B cell (primary cell): ENCODE data around the gene TUBA1C. TPM values are rescaled to one million over a fixed set of nuclear protein-coding genes. Genes with fewer than 3 reads are reported as not detected.

Experiments
- ATAC-seq: fragments of 200-7000 bp; cut with Tn5 transposase; one replicate; pipeline ENCODE4 v1.10.0; 2021; ENCODE audit warnings: low read depth, mild to moderate bottlenecking, moderate number of reproducible peaks, moderate library complexity
- CTCF ChIA-PET: fragments of 350-600 bp; sonication (Branson Sonifier 250); formaldehyde crosslinking; loops from one replicate; lab custom pipeline; 2021; ENCODE audit warnings: antibody characterized with exemption, inconsistent platforms; lab: Charles Lee
- POLR2A ChIA-PET: fragments of 350-600 bp; sonication (Branson Sonifier 250); formaldehyde crosslinking; loops from one replicate; lab custom pipeline; 2021; ENCODE audit warnings: antibody characterized with exemption; lab: Charles Lee
- DNase-seq: peaks from one replicate; pipeline ENCODE4 v3.0.0; 2013
- H2AFZ ChIP-seq: 2 replicates; pipeline ENCODE4 v1.6.1; 2012; ENCODE audit warnings: mild to moderate bottlenecking, low read depth, low read length; ENCODE audit not compliant: insufficient read depth, poor library complexity, severe bottlenecking
- H3K27ac ChIP-seq, 2 donors: 1 replicate in 1 of 2; 2 replicates in 1 of 2; pipeline ENCODE4 v1.5.1; 2012 to 2013; ENCODE audit warnings: low read length in 2 of 2, mild to moderate bottlenecking in 2 of 2, moderate library complexity in 1 of 2
- H3K27me3 ChIP-seq, 4 experiments: fragments of 200-600 bp in 1 of 4; sonication (generic) in 1 of 4; replicated peaks in 1 of 4; 1 replicate in 2 of 4; 2 replicates in 2 of 4; pipeline versions ENCODE4 v1.6.1 to v1.7.0; 2013 to 2016; ENCODE audit warnings: low read length in 3 of 4, mild to moderate bottlenecking in 2 of 4, mixed read lengths in 1 of 4, moderate library complexity in 1 of 4; ENCODE audit not compliant: insufficient read depth in 4 of 4, control insufficient read depth in 3 of 4; ENCODE audit errors: control extremely low read depth in 1 of 4
- H3K36me3 ChIP-seq, 2 experiments: replicated peaks in 1 of 2; 1 replicate in 1 of 2; 2 replicates in 1 of 2; pipeline versions ENCODE4 v1.6.1 to v1.7.1; 2013; ENCODE audit warnings: low read length in 1 of 2; ENCODE audit not compliant: insufficient read depth in 2 of 2, control insufficient read depth in 1 of 2; ENCODE audit errors: control extremely low read depth in 1 of 2, extremely low read depth in 1 of 2
- H3K4me1 ChIP-seq, 2 donors: fragments of 200-600 bp in 1 of 2; sonication (generic) in 1 of 2; 1 replicate in 1 of 2; 2 replicates in 1 of 2; pipeline versions ENCODE4 v1.5.1 to v1.6.1; 2013 to 2017; ENCODE audit warnings: low read length in 2 of 2; ENCODE audit not compliant: control insufficient read depth in 2 of 2, insufficient read depth in 2 of 2
- H3K4me2 ChIP-seq: replicated peaks from 2 replicates; pipeline ENCODE3; 2012; ENCODE audit warnings: mild to moderate bottlenecking, low read depth, low read length; ENCODE audit not compliant: poor library complexity, severe bottlenecking
- H3K4me3 ChIP-seq, 5 experiments: fragments of 200-600 bp in 1 of 5; sonication (generic) in 1 of 5; 1 replicate in 3 of 5; 2 replicates in 2 of 5; pipeline versions ENCODE4 v1.5.1 to v1.7.0; 2011 to 2016; ENCODE audit warnings: low read length in 4 of 5, mild to moderate bottlenecking in 4 of 5, low read depth in 2 of 5, control low read depth in 1 of 5, moderate library complexity in 1 of 5; ENCODE audit not compliant: insufficient read depth in 1 of 5; ENCODE audit errors: control extremely low read depth in 1 of 5, extremely low read depth in 1 of 5
- H3K79me2 ChIP-seq: fragments of 200-600 bp; sonication (generic); one replicate; pipeline ENCODE4 v1.6.0; 2016; ENCODE audit warnings: low read length; ENCODE audit not compliant: control insufficient read depth, insufficient read depth
- H3K9ac ChIP-seq: fragments of 200-600 bp; sonication (generic); 2 replicates; pipeline ENCODE4 v1.6.1; 2017; ENCODE audit warnings: mild to moderate bottlenecking, low read length, moderate library complexity
- H3K9me3 ChIP-seq, 3 donors: one replicate each; pipeline versions ENCODE4 v1.6.1 to v1.7.1; 2013; ENCODE audit warnings: low read length in 2 of 3; ENCODE audit not compliant: control insufficient read depth in 2 of 3, insufficient read depth in 1 of 3; ENCODE audit errors: control extremely low read depth in 1 of 3
- H4K20me1 ChIP-seq: 2 replicates; pipeline ENCODE4 v1.6.0; 2012; ENCODE audit warnings: mild to moderate bottlenecking, low read length; ENCODE audit not compliant: insufficient read depth, control insufficient read depth, poor library complexity, severe bottlenecking
- H3K27ac Mint-ChIP-seq: one replicate; pipeline ENCODE4 v1.8.0; 2021; ENCODE audit warnings: mixed read lengths
- H3K27me3 Mint-ChIP-seq: one replicate; pipeline ENCODE4 v1.8.0; 2021; ENCODE audit warnings: mixed read lengths
- H3K4me1 Mint-ChIP-seq: one replicate; pipeline ENCODE4 v1.8.0; 2021; ENCODE audit warnings: mixed read lengths
- H3K4me3 Mint-ChIP-seq: one replicate; pipeline ENCODE4 v1.8.0; 2021; ENCODE audit warnings: mixed read lengths
- H3K9me3 Mint-ChIP-seq: one replicate; pipeline ENCODE4 v1.8.0; 2022; ENCODE audit warnings: mixed read lengths; ENCODE audit not compliant: insufficient read depth
- CTCF ChIP-seq: fragments of 200-600 bp; IDR thresholded peaks from one replicate; pipeline ENCODE4 v1.8.0; 2022; ENCODE audit warnings: antibody characterized with exemption, mild to moderate bottlenecking
- EZH2 ChIP-seq: IDR thresholded peaks from 2 replicates; pipeline ENCODE4 v1.6.1; 2012; ENCODE audit warnings: borderline replicate concordance, low read depth, mild to moderate bottlenecking, moderate library complexity, low read length; ENCODE audit not compliant: insufficient read depth, poor library complexity, severe bottlenecking
- WGBS: methylation state at CpG from one replicate; pipeline ENCODE4 v1.1.5; 2013; ENCODE audit warnings: missing lambda C conversion rate; ENCODE audit not compliant: insufficient coverage; 5-methylcytosine and 5-hydroxymethylcytosine counted together
- intact Hi-C: fragments of 100-400 bp; cut with micrococcal nuclease; formaldehyde crosslinking; loops from one replicate; pipeline ENCODE4 v1.10.0; 2022
- polyA plus RNA-seq: library from polyadenylated mRNA; depleted of rRNA; stranded (reverse); fragments of >200 nt; gene quantifications from 2 replicates; pipeline ENCODE4 v1.2.3, GENCODE V29; 2012
- total RNA-seq, 2 donors: library from RNA; stranded (reverse); fragments of 120-200 nt in 1 of 2; gene quantifications; 1 replicate in 1 of 2; 2 replicates in 1 of 2; pipeline versions ENCODE4 v1.2.3 to v1.2.4, GENCODE V29; 2013 to 2022

The TUBA1C gene
- total and polyA plus RNA-seq, 2 donors (not counting 1 experiment from before 2014, with no cell fraction given) = 34.9 to 121 TPM

GRCh38 chr12:49260571-49261363 lies 4.1 kb upstream of the TUBA1C start:
- Histone ChIP-seq H3K4me1 (peaks cover 3 to 10% of the 10 kb centered on the region in 2 donors), H2AFZ (no peak overlapping the region), H3K36me3 (no peaks in the 10 kb centered on the region), H3K4me2 (no peak overlapping the region), H4K20me1 (no peaks in the 10 kb centered on the region), H3K79me2 (peaks cover 11% of the 10 kb centered on the region), H3K4me3 (no peak overlapping the region), H3K9ac (no peak overlapping the region), H3K9me3 (no peaks in the 10 kb centered on the region), H3K27ac (no peak overlapping the region), H3K27me3 (no peaks in the 10 kb centered on the region)
- POLR2A ChIA-PET = no interaction called here
- ATAC-seq (no peak), DNase-seq (no peak)
- Mint-ChIP-seq H3K4me1 (peaks cover 13% of the 10 kb centered on the region), H3K4me3 (no peak overlapping the region), H3K27me3 (no peaks in the 10 kb centered on the region), H3K9me3 (no peaks in the 10 kb centered on the region), H3K27ac (no peak overlapping the region)
- WGBS = 100% methylated on average over 4 of the region's 11 CpGs
- no peak for TF ChIP-seq CTCF
- CTCF ChIA-PET = interaction anchor here (0.7 to 1.2 kb wide), 3 partner anchors 17 to 276 kb away, joined by 3 to 6 read pairs (median 3); no protein-coding TSS in a partner anchor
- intact Hi-C loops = no loop called here

GRCh38 chr12:49261721-49262120 lies 3.2 kb upstream of the TUBA1C start:
- WGBS = no CpG with 5 or more reads among the region's 2 CpGs
- H3K4me1 ChIP-seq = peaks cover 4 to 12% of the 10 kb centered on the region in 2 donors
- no peaks in the 10 kb centered on the region for H4K20me1 ChIP-seq
- no peaks in the 10 kb centered on the region for H3K27me3 ChIP-seq
- Mint-ChIP-seq H3K4me3 (no peak overlapping the region), H3K27me3 (no peaks in the 10 kb centered on the region), H3K4me1 (peaks cover 15% of the 10 kb centered on the region), H3K9me3 (no peaks in the 10 kb centered on the region), H3K27ac (no peak overlapping the region)
- H3K36me3 ChIP-seq = no peaks in the 10 kb centered on the region
- ChIA-PET CTCF (interaction anchor here (0.7 kb wide), 1 partner anchor 277 kb away, joined by 3 read pairs; no protein-coding TSS in a partner anchor), POLR2A (no interaction called here)
- intact Hi-C loops = no loop called here
- no peak overlapping the region for H3K27ac ChIP-seq
- H2AFZ ChIP-seq = no peak overlapping the region
- H3K9ac ChIP-seq = no peak overlapping the region
- no peaks in the 10 kb centered on the region for H3K9me3 ChIP-seq
- no peak overlapping the region for H3K4me2 ChIP-seq
- ATAC-seq (no peak), DNase-seq (no peak)
- peaks cover 21% of the 10 kb centered on the region for H3K79me2 ChIP-seq
- TF ChIP-seq CTCF (no peak), EZH2 (no peak)
- H3K4me3 ChIP-seq = no peak overlapping the region
